KMS-11 (cell line): ENCODE measurements around the gene ZBTB7C.

ENCODE experiments used
- H2AFZ ChIP-seq: fragments of 200-600 bp; sonication (generic); 2 replicates; pipeline ENCODE4 v1.6.1; 2016; ENCODE audit warnings: antibody characterized with exemption, mixed run types, low read depth
- H3K27ac ChIP-seq: fragments of 200-600 bp; sonication (generic); 2 replicates; pipeline ENCODE4 v1.6.1; 2016; ENCODE audit warnings: mild to moderate bottlenecking, mixed run types
- H3K27me3 ChIP-seq: fragments of 200-600 bp; sonication (generic); 2 replicates; pipeline ENCODE4 v1.6.1; 2017; ENCODE audit warnings: mild to moderate bottlenecking, low read depth, mixed run types, moderate library complexity; ENCODE audit not compliant: insufficient read depth
- H3K36me3 ChIP-seq: fragments of 200-600 bp; sonication (generic); 2 replicates; pipeline ENCODE4 v1.6.1; 2017; ENCODE audit warnings: mild to moderate bottlenecking, mixed run types; ENCODE audit not compliant: insufficient read depth
- H3K4me1 ChIP-seq: fragments of 200-600 bp; sonication (generic); 2 replicates; pipeline ENCODE4 v1.6.1; 2016; ENCODE audit warnings: mild to moderate bottlenecking, low read depth, mixed run types; ENCODE audit not compliant: poor library complexity, severe bottlenecking
- H3K4me2 ChIP-seq: fragments of 200-600 bp; sonication (generic); 2 replicates; pipeline ENCODE4 v1.7.0; 2016; ENCODE audit warnings: mild to moderate bottlenecking, mixed run types
- H3K4me3 ChIP-seq: fragments of 200-600 bp; sonication (generic); IDR thresholded peaks from 2 replicates; pipeline ENCODE4 v1.6.1; 2017; ENCODE audit warnings: low read depth, low read length, mixed read lengths; ENCODE audit not compliant: insufficient read depth
- H3K79me2 ChIP-seq: fragments of 200-600 bp; sonication (generic); 2 replicates; pipeline ENCODE4 v1.6.1; 2016; ENCODE audit warnings: low read depth, mixed run types; ENCODE audit not compliant: insufficient read depth
- H3K9ac ChIP-seq: fragments of 200-600 bp; sonication (generic); 2 replicates; pipeline ENCODE4 v1.6.1; 2016; ENCODE audit warnings: mild to moderate bottlenecking, mixed run types
- H4K20me1 ChIP-seq: fragments of 200-600 bp; sonication (generic); 2 replicates; pipeline ENCODE4 v1.6.1; 2016; ENCODE audit warnings: mild to moderate bottlenecking, mixed run types; ENCODE audit not compliant: insufficient read depth
- TF ChIP-seq, protein P1 (sequence below): fragments of 200-600 bp; sonication (generic); conservative IDR thresholded peaks from 2 replicates; pipeline ENCODE4 v1.6.1; 2017; ENCODE audit warnings: low read depth, mild to moderate bottlenecking, antibody characterized with exemption, low read length, moderate library complexity, mixed read lengths

Gene ZBTB7C

DNA sequence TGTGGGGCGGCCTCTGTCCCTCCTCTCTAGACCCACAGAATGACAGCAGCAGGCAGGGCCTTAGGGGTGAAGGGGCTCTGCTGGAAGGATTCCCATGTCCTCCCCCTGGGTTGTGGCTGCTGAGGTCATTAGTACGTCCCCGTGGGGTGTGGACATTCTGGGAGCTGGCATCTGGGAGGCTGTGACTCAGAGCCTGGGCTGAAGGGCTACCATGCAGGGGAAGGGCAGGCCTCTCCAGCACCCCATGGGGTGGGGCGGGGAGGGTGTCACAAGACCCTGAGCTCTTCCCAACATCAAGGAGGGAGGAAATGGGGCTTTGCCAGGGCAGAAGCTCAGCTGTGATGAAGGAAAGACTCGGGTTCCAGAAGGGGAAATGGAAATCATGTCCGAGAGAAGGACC, 373.0 kb downstream of the ZBTB7C start:
- no peak overlapping the region for H3K27ac ChIP-seq
- H2AFZ ChIP-seq, result no peak overlapping the region
- no peak overlapping the region for H3K9ac ChIP-seq
- no peaks in the 10 kb centered on the region for H3K27me3 ChIP-seq
- no peaks in the 10 kb centered on the region for H4K20me1 ChIP-seq
- no peaks in the 10 kb centered on the region for H3K36me3 ChIP-seq
- no peaks in the 10 kb centered on the region for H3K79me2 ChIP-seq
- no peak overlapping the region for H3K4me3 ChIP-seq
- TF ChIP-seq, protein P1, sequence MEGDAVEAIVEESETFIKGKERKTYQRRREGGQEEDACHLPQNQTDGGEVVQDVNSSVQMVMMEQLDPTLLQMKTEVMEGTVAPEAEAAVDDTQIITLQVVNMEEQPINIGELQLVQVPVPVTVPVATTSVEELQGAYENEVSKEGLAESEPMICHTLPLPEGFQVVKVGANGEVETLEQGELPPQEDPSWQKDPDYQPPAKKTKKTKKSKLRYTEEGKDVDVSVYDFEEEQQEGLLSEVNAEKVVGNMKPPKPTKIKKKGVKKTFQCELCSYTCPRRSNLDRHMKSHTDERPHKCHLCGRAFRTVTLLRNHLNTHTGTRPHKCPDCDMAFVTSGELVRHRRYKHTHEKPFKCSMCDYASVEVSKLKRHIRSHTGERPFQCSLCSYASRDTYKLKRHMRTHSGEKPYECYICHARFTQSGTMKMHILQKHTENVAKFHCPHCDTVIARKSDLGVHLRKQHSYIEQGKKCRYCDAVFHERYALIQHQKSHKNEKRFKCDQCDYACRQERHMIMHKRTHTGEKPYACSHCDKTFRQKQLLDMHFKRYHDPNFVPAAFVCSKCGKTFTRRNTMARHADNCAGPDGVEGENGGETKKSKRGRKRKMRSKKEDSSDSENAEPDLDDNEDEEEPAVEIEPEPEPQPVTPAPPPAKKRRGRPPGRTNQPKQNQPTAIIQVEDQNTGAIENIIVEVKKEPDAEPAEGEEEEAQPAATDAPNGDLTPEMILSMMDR, result no peak
- no peaks in the 10 kb centered on the region for H3K4me1 ChIP-seq
- H3K4me2 ChIP-seq, result no peak overlapping the region

DNA sequence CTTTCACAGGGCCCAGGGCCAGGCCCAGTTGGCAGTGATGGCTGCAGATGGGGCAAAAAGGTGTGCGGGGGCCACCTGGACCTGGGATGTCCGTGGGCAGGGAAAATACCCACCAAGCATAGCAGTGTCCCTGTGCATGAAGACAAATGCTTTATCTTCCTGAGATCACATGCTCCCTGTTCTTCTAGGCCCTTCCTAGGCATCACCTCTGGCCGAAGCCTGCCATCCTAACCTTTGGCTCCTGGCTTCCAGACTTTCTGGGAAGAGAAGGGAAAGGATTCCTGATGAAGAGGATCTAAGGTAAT, 373.7 kb downstream of the ZBTB7C start:
- TF ChIP-seq, protein P1, result no peak

DNA sequence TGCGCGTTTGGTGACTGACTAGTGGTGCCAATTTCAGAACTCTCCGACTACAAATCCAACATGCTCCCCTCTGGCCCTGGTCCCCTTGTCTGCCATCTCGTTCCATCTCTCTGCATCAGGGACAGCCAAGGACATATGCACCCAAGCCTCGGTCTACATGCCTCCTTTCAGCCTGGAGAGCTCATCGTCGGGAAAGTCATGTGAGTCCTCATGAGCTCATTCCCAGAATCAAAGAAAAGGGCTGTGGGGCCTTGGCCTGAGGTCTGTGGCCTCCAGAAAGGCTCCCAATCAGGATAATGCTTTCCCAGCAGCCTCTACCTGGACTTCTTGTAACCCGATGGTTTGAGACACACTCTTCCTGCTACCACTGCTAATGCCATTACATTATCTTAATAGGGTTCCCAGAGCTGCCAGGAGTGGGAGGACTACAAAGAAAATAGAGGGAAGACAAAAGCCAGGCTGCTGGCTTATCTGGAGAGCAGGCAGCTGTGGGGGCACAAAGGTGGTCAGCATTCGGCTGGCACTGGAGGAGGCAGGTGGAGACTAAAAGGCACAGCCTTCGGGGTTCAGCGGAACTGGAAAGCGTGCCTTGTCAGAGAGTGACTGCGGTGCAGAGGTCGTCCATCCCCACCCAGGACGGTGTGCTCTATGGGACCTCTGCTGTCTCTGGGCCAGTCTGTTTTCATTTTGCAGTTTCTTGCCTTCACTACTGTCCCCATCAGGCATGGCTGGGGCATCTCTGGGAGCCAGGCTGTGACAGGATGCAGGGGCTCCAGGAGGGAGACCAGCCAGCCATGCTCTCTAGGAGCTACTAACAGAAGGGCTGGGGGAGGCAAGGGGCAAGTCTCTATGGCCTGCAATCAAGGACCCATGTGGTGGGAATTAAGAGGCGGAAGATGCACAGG, 374.3 kb downstream of the ZBTB7C start:
- no peak overlapping the region for H3K27ac ChIP-seq
- peaks cover 4% of the 10 kb centered on the region for H3K4me1 ChIP-seq
- H3K9ac ChIP-seq, result no peak overlapping the region
- no peak overlapping the region for H3K4me3 ChIP-seq
- no peaks in the 10 kb centered on the region for H3K27me3 ChIP-seq
- TF ChIP-seq, protein P1, result no peak
- H4K20me1 ChIP-seq, result no peaks in the 10 kb centered on the region
- H3K4me2 ChIP-seq, result no peak overlapping the region
- no peaks in the 10 kb centered on the region for H3K36me3 ChIP-seq
- H2AFZ ChIP-seq, result no peak overlapping the region
- H3K79me2 ChIP-seq, result no peaks in the 10 kb centered on the region

More for the DNA sequence above, 373.7 kb downstream of the ZBTB7C start:
- no peaks in the 10 kb centered on the region for H3K27me3 ChIP-seq
- H2AFZ ChIP-seq, result no peak overlapping the region
- no peaks in the 10 kb centered on the region for H4K20me1 ChIP-seq
- no peaks in the 10 kb centered on the region for H3K79me2 ChIP-seq
- H3K27ac ChIP-seq, result no peak overlapping the region
- H3K4me2 ChIP-seq, result no peak overlapping the region
- H3K4me1 ChIP-seq, result peaks cover 4% of the 10 kb centered on the region
- H3K4me3 ChIP-seq, result no peak overlapping the region
- H3K9ac ChIP-seq, result no peak overlapping the region
- H3K36me3 ChIP-seq, result no peaks in the 10 kb centered on the region

DNA sequence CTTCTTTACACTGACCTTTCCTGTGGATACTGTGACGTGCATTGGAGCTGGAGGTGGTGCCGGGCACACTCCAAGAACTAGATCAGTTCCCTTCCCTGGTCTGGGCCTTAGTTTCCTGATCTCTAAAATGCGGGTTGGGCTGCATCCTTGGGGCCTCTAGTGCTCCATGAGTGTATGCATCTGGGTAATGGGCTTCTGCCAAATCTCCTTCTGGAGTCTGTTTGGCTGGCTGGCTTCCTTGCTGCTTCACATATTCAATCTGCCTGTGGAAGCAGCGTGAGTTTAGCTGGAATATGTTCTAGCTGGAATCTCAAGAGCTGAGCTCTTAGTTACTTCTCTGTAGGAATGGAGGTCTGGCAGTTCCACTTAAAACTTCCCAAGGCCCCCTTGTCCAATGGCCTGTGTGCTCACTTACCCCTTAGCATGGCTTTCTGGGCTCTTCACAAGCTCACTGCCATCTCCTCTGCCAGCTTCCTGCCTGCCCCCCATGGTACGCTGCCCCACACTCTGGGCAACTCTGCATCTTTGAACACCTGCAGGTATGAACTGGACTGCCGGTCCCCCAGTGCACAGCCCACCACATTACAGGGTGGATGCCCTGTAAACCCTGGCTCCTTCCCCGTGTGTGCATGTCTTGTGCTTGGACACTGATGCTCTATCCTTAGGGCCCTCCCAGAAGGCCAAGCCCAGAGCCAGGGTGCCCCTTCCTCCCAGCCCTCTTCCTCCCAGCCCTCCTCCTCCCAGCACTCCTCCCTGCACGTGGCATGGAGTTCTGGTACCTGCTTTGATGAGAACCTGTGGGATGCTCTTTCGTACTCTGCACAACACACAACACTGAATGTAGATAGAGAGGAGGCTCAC, 375.2 kb downstream of the ZBTB7C start:
- no peak overlapping the region for H3K9ac ChIP-seq
- no peak overlapping the region for H3K27ac ChIP-seq
- H3K36me3 ChIP-seq, result no peaks in the 10 kb centered on the region
- H3K4me3 ChIP-seq, result no peak overlapping the region
- no peaks in the 10 kb centered on the region for H3K79me2 ChIP-seq
- H2AFZ ChIP-seq, result no peak overlapping the region
- TF ChIP-seq, protein P1, result no peak
- H4K20me1 ChIP-seq, result no peaks in the 10 kb centered on the region
- H3K4me2 ChIP-seq, result no peak overlapping the region
- no peaks in the 10 kb centered on the region for H3K27me3 ChIP-seq
- peaks cover 4% of the 10 kb centered on the region for H3K4me1 ChIP-seq
